Suppressor macrophage treated with lipopolysaccharide for 4 hours (primary cell): ENCODE data around the gene LGALS3BP.
"Not testable (repeated sequence)": the region's sequence is repeated elsewhere in the genome, so short reads cannot be mapped to it uniquely, and the experiment has no call there.

ENCODE experiments used
- DNase-seq: peaks from one replicate; pipeline ENCODE4 v3.0.0-alpha.2; 2020

The LGALS3BP gene

DNA sequence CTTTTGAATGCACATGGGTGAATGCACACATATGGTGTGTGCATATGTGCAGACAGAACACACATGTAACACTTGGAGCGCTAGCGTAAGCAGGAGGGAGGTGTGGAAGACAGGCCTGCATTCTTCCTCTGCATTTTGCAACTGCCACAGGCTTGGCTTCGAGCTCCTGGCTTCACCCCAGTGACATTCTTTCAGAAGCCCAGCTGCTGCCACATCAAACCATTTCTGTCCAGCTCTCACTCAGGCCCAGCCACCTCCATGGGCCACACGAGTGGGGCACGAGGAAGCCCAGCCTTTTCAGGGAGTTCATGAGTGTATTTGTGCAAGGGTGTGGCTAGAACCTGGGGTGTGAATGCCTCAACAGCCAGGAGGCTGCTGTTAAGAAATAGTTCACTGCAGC is 18.8 kb downstream of the LGALS3BP start:
- DNase-seq, result no peak

DNA sequence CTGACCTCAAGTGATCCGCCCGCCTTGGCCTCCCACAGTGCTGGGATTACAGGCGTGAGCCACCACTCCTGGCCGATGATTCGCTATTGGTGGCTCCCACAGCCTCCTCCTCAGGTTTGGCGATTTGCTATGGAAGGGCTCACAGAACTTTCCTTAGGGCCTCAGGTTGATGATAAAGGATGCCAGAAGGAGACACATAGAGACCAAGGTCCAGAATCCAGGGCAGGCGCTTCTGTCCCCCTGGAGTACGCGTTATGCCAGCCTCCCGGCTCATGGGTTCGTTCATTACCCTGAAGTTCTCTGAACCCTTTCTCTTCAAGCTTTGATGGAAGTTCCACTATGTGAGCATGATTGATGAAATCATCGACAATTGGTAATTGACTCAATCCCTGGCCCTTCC is 19.9 kb downstream of the LGALS3BP start:
- no peak for DNase-seq

DNA sequence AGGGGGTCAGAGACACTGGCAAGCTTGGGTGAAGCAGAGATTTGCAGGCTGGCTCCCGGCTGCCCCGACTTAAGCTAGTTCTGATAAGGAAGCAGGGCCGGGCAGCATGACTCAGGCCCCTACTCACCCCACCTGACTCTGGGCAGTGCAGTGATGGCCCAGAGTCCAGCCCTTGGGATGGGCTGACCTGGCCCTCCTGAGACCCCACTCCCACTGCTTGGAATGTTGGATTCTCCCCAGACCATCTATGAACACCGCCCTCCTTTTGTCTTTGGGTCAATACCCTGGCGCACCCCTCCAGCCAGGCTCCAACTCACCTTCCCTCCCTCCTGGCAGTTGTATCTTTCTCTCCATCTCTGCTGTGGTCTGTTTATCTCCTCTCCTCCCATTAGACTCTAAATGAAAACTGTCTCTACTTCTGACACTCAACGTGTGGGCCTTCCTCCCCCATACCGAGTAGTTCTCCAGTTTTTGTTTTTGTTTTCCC is 21.0 kb downstream of the LGALS3BP start:
- peak; percentile 28 for DNase-seq

DNA sequence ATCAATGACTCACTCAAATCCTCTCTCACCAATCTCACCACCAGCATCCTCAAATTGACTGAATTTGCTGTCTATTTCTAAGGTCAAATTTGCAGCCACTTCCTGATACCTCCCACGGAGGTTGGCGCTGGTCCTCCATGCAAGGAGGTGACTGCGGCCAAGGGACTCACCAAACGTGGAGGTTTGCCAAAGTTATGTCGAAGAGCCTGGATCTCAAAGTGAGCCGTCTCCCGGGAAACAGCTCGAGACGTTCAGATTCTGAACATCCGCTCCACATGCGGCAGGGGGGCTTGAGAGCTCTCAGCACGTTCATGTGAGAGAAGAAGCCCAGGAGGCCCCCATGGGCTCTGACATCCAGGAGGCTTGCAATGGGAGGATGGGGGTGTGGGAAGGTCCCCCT is 22.6 kb downstream of the LGALS3BP start:
- DNase-seq, result no peak

DNA sequence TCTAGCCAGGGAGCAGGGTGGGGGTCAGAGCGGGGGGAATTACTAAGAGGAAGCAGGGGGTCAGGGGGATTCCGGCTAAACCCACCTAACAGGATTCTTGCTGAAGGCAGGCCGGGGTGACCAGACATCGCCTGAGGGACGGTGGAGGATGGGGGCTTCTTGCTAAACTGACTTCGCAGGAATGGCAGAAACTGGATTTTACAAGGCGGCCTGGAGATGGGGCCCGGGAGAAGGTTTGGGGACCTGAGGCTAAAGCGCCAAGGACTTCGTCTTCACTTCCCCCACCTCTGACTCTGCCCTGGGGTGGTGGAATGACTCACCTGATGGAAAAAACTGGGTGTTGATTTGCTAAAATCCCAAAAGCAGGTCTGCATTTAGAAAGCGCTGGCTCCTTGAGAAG is 23.5 kb downstream of the LGALS3BP start:
- DNase-seq, result no peak

DNA sequence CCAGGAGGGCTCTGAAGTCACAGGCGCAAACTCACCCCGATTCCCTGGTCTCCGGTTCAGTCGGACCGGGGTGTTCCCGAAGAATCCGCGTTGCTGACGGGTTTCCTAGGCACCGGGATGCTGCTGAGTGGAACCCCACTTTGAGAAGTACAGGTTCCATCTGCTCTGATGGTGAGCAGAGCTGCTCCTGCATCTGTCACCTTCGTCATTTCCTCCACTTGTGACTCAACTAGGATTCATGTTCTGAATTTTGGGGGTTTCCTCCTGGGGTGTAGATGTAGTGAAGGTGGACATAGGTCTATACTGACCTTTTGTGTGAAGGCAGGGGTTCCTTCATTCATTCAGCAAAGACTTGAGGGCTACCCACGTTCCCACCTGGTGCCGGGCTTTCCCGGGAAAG is 25.0 kb downstream of the LGALS3BP start:
- DNase-seq, result no peak

DNA sequence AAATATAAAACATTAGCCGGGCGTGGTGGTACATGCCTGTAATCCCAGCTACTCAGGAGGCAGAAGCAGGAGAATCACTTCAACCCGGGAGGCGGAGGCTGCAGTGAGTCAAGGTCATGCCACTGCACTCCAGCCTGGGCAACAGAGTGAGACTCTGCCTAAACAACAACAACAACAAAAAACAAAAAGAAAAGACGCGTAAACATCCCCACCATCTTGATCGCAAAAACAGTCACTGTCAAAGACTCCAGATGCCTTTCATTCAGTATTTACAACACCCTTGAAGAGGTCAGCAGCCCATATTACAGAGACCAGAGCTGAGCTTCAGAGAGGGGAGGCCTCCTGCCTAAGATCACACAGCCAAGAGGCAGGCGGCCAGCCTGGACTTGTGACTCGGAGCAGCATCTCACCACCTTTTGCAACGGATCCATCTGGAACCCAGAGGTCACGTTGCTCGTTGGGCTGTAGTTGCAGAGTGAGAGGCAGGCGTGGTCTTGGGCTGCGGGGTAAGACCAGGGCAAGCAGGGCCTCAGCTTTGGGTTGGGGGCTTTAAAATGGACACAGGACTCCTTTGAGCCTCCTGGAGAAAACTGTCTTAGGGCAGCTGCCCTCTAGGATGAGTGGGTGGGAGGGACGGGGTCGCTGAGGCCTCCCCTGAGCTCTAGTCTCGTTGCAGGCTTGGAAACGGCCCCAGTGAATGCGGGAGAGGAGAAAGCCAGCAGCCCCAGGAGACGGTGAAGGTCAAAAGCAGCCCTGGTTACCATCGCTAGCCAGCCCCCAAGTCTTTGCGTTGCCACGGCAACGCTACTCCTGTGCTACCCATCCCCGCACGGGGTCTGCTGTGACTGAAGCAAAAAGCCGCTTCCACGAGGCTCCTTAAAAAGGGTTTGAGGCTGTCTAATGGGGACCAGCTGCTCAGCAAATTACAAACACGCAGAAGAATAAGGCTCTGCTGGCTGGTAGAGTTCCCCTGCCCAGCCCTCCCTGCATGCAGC is 26.1 kb downstream of the LGALS3BP start:
- DNase-seq, result no peak

DNA sequence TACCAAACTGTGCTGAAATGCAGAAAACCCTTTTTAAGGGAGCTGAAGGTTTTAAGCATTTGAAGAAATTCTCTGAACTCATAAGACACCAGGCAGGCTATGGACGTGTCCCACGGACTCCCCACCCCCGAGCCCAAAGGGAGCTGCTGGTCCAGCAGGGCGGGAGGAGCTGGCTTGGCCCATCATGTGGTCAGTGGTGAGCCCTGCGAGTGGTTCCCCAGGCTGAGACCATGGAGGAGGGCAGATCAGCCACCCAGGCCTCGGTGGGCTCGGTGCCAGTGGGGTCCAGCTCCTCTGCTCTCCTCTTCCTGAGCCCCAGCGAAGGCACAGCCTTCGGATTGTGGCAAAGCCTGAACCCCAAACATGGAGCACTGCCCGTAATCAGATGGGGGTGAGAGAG is 27.0 kb downstream of the LGALS3BP start:
- no peak for DNase-seq

DNA sequence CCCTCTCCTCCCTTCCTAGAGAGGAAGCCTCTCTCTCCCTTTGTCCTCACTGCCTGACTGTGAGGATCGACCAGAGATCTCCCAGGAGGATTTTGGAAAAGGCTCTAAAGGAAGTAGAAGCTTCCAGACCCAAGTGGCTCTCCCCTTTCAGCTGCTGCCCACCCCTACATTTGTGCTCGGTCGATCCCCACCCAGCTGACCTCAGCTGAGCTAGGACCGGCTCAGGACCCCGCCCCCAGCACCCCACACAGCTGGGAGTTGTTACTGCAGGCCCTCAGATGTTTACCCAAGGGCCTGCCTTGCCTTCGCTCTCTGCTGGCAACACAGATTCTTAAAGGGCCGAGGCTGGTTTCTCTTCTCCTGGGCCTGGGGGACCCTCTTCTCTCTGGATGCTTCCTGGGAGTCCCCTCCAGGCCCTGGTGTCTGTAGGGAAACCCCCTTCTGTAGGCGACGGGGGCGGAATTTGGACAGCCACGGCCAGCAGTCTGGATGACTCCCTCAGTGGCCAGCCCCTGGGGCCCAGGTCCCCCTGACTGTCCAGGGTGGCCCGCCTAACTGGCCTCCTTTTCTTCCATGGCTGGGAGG is 27.7 kb downstream of the LGALS3BP start:
- DNase-seq, result no peak

DNA sequence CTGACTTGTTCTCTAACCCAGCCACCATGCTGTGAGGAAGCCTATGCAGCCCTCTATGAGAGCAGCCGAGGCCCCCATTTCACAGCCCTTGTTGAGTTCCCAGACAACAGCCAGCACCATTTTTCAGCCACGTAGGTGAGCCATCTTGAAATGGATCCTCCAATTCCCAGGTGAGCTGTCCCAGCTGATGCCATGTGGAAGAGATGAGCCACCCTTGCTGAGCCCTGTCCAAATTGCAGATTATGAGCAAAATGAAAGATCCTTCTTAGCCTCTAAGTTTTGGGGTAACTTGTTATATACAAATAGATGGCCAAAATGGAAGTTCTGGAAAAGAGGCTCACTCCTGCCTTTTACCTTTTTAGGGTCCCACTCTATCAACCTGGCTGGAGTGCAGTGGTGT is 28.9 kb downstream of the LGALS3BP start:
- no peak for DNase-seq

DNA sequence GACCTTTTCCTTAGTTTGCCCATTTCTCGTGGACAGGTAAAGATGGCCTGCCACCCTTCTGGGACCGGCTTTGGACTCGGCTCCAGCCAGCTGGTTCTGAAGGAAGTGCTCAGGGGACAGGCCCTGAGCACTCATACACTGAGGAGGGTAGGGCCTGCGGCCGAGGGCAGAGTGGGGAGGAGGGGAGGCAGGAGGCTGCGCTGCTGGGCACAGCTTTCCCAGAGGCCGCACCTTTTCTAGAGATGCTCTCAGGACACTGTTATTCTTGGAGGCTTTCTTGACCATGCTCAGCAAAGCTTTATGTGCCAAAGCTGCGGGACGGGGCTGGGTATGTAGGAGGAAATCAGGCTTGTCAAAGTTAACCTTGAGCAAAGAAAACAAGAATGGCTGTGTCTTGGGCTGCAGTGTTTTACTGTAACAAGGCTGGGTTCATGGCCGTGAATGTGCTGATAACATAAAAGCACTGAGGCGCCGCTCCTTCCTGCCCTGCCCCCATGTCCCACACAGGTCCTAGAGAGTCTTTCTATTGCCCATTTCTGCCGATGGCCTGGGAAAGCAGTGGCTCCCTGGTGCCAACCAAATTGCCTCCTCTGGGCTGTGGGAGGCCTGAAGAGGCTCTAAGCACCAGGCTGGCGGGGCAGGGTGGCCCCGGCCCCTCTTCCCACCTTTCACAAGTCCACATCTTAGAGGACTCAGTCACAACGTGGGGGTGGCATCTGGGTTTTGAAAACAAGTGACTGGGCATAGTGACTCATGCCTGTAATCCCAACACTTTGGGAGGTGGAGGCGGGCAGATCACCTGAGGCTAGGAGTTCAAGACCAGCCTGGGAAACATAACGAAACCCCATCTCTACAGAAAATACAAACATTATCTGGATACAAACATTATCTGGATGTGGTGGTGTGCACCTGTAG is 32.2 kb downstream of the LGALS3BP start:
- no peak for DNase-seq

DNA sequence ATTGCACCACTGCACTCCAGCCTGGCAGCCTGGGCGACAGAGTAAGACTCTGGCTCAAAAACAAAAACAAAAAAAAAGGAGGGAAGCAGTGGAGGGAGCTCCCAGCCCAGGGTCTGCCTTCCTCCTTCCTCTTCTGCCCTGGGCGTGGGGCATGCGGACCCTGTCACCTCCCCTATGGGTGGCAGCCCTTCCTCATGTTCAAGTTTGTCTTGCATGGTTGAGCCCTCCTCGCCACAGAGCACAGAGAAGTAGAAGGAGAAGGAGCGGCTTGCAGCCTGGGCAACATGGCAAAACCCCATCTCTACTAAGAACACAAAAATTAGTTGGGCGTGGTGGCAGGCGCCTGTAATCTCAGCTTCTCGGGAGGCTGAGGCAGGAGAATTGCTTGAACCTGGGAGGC is 33.1 kb downstream of the LGALS3BP start:
- DNase-seq, result no peak

DNA sequence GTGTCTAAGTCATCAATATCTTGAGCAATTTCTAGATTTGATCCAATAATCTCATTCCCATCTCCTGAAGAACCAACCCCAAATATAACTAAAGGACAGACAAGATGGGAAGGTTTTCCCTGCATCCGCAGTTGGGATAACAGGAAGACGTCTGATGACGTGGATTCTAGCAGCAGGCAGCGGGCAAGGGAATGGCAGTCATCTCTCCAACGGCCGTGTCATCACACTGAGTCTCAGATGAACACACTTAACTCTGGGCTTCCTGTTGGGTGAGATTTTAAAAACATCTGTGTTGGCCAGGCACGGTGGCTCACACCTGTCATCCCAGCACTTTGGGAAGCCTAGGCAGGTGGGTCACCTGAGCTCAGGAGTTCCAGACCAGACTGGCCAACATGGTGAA is 33.6 kb downstream of the LGALS3BP start:
- DNase-seq, result no peak

DNA sequence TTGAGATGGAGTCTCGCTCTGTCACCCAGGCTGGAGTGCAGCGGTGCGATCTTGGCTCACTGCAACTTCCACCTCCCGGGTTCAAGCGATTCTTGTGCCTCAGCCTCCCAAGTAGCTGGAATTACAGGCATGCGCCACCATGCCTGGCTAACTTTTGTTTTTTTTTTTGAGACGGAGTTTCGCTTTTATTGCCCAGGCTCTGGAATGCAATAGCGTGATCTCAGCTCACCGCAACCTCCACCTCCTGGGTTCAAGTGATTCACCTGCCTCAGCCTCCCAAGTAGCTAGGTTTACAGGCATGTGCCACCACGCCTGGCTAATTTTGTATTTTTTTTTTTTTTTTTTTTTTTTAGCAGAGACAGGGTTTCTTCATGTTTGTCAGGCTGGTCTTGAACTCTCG is 34.3 kb downstream of the LGALS3BP start:
- not testable (repeated sequence) for DNase-seq

DNA sequence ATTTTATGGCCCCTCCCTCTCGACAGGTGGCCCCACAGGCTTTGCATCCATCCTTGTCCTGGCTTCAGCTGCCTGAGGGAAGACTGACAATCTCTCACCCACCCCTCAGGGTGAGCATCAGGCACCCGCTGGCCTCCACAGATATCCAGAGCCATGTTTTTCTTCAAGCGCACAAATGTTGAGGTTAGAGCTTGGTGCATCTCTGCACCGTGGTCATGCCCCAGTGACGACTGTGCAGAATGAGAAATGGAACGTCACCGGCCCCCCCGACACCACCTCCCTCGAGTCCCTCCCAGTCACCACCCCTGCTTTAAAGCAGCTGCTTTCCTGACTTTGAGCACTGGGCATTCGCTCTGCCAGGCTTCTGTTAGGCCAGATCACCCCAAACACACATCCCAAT is 34.8 kb downstream of the LGALS3BP start:
- DNase-seq, result no peak

DNA sequence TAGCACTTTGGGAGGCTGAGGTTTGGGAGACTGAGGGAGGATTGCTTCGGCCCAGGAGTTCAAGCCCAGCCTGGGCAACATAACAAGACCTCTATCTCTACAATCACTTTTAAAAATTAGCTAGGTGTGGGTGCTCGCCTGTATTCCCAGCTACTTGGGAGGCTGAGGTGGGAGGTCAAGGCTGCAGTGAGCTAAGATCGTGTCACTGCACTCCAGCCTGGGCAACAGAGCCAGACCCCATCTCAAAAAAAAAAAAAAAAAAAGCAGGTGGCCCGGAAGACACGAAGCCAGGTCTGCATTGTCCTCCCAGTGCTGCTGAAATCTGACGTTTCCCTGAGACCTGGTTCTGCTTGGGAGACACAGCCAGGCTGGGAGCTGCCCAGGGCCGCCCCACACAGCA is 35.7 kb downstream of the LGALS3BP start:
- no peak for DNase-seq

DNA sequence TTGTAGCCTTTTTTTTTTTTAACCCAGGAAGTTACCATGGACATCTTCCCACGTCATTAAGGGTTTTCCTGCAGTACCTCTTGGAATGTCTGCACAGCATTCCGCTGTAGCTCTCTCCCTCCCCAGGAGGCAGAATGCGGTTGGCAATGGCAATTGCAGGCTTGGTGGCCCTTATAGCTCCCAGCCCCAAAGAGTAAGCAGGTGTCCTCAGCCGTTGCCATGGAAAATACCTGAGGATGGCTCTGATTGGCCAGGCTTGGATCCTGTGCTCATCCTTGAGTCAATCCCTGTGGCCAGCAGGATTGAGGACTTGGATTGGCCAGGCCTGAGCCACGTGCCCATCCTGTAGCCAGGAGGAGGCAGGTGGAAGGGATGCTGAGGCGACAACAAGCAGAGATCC is 39.0 kb downstream of the LGALS3BP start:
- no peak for DNase-seq

DNA sequence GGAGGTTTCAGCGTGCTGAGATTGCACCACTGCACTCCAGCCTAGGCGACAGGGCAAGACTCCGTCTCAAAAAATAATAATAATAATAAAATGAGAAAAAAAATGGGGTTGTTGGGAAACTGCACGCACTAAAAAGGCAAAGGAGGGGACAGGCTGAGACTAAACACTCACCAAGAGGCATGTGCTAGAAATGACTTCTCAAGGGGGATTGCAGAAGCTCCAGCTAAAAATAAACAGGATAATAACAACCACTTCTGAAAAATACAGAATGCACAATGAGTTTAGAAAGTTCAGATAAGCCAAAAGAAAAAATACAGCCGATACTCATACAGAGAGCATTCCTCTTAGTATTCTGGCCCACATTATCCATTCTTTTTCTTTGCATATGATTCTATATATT is 39.5 kb downstream of the LGALS3BP start:
- DNase-seq, result no peak

DNA sequence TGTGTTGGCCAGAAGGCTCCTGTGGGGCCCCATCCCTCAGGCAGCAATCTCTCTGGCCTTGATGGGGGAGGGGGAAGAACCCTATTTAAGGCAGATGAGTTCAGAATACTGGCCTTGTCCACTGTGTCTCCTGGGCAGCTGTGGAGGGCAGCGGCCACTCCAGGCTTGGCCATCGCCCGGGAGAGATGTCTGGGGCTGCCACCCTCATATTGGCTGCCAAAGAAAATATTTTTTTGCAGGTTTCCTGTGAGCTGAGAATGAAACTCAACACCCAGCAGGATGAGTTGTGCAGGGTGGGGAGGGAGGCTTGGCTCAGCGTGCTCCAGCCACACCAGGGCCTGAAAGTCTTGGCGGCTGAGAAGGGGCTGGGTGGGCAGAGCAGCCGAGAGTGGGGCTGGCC is 40.1 kb downstream of the LGALS3BP start:
- no peak for DNase-seq

DNA sequence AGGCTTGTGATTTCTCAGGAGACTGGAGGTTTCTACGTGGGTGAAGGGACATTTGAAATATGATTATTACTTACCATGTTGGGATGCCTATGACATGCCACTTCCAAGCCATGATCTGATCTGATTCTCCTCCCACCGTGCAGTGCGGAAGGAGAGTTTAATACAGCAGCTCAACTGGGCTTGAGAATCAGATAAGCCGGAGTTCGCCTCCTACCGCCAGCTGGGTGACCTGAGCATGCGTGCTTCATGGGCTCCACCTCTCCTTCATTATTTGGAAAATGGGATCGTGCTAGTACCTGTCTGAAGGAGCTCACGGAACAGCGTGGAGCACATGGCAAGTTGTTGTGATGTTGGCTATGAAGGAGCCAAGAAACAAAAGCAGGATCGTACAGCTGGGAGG is 42.2 kb downstream of the LGALS3BP start:
- no peak for DNase-seq

DNA sequence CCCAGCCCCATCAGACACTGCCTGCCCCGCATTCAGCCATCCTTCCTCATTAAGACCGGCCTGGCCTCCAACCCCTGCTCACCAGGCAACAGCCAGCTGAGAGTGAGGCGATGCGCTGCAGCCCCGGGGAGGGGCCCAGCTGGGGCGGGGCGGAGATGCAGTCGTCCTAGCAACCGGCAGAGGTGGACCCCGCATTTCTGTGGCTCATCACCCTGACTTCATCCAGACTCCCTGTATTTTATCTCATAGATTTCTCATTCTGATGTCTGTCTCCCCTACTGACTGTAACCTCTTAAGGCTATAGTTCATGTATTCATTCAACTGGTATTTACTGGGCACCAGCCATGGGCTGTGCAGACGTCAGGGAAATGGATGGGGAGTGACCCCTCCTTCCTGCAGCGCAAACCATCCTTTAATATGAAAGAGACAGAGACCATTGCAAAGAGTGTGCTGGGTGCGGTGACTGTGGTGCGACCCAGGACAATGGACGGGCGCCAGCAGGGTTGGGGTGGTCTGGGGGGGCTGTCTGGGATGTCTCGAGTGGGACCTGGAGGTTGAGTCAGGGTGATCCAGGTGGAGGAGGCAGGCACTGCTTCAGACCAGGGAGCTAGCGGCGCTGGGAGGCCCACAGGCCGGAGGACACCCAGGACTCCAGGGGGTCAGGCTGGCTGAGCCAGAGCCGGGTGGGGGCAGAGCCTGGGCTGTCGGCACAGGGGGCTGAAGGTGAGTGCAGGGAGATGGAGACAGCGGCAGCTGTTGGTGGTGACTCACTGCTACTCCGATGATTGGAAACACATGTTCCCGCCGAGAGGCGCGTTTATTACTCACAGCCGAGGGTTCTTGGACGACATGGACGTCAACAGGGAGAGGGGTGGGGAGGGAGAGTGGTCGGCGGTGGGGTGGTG is 44.1 kb downstream of the LGALS3BP start:
- DNase-seq, result no peak
